Smooth muscle cell (in vitro differentiated cells): ENCODE results near the gene RPTOR. TPM values are rescaled to one million over a fixed set of nuclear protein-coding genes. Genes with fewer than 3 reads are reported as not detected.

Experiments
- DNase-seq: peaks from one replicate; lab custom pipeline; 2025; ENCODE audit not compliant: unreplicated experiment; lab: John Stamatoyannopoulos, UW
- H2AFZ ChIP-seq: fragments of 200-600 bp; sonication (generic); 2 replicates; pipeline ENCODE4 v1.6.0; 2016; ENCODE audit warnings: antibody characterized with exemption, low read depth, mild to moderate bottlenecking
- H3F3A ChIP-seq: fragments of 200-600 bp; sonication (generic); 2 replicates; pipeline ENCODE4 v1.6.0; 2017; ENCODE audit warnings: antibody characterized with exemption, low read depth
- H3K27ac ChIP-seq: fragments of 200-600 bp; sonication (generic); 2 replicates; pipeline ENCODE4 v1.5.1; 2016; ENCODE audit warnings: low read depth, mild to moderate bottlenecking
- H3K27me3 ChIP-seq: fragments of 200-600 bp; sonication (generic); 2 replicates; pipeline ENCODE4 v1.6.1; 2016; ENCODE audit warnings: low read depth, mild to moderate bottlenecking
- H3K36me3 ChIP-seq: fragments of 200-600 bp; sonication (generic); 2 replicates; pipeline ENCODE4 v1.5.1; 2016; ENCODE audit warnings: low read depth
- H3K4me1 ChIP-seq: fragments of 200-600 bp; sonication (generic); 2 replicates; pipeline ENCODE4 v1.5.1; 2016; ENCODE audit warnings: low read depth
- H3K4me2 ChIP-seq: fragments of 200-600 bp; sonication (generic); 2 replicates; pipeline ENCODE4 v1.6.0; 2016; ENCODE audit warnings: mild to moderate bottlenecking
- H3K4me3 ChIP-seq: fragments of 200-600 bp; sonication (generic); 2 replicates; pipeline ENCODE4 v1.5.1; 2016; ENCODE audit warnings: mild to moderate bottlenecking
- H3K79me2 ChIP-seq: fragments of 200-600 bp; sonication (generic); 2 replicates; pipeline ENCODE4 v1.6.0; 2016; ENCODE audit warnings: low read depth, mild to moderate bottlenecking
- H3K9ac ChIP-seq: fragments of 200-600 bp; sonication (generic); 2 replicates; pipeline ENCODE4 v1.6.0; 2016; ENCODE audit warnings: low read depth
- H3K9me3 ChIP-seq: fragments of 200-600 bp; sonication (generic); replicated peaks from 2 replicates; pipeline ENCODE4 v1.5.1; 2016; ENCODE audit warnings: low read depth
- H4K20me1 ChIP-seq: fragments of 200-600 bp; sonication (generic); 2 replicates; pipeline ENCODE4 v1.6.0; 2016; ENCODE audit warnings: low read depth
- WGBS: methylation state at CpG from one replicate; pipeline ENCODE4 v1.1.7; 2016; ENCODE audit warnings: low lambda C conversion rate; 5-methylcytosine and 5-hydroxymethylcytosine counted together
- polyA plus RNA-seq: library from polyadenylated mRNA; unstranded; fragments of >200 nt; fragmentation: Nextera tagmentation; extraction: Ambion mirVana; gene quantifications from 2 replicates; pipeline ENCODE4 v1.2.1, GENCODE V29; 2016
- total RNA-seq: library from RNA; depleted of rRNA; stranded (reverse); fragments of >200 nt; gene quantifications from 2 replicates; pipeline ENCODE4 v1.2.3, GENCODE V29; 2014
- TF ChIP-seq, protein P1 (sequence below): fragments of 200-600 bp; sonication (generic); IDR thresholded peaks from 2 replicates; pipeline ENCODE4 v1.5.1; 2017; ENCODE audit warnings: borderline replicate concordance, mild to moderate bottlenecking, antibody characterized with exemption; ENCODE audit not compliant: insufficient read depth, poor library complexity, severe bottlenecking

RPTOR gene
- total and polyA plus RNA-seq, 2 experiments from 2014 or later: 10.6 to 12.2 TPM

DNA sequence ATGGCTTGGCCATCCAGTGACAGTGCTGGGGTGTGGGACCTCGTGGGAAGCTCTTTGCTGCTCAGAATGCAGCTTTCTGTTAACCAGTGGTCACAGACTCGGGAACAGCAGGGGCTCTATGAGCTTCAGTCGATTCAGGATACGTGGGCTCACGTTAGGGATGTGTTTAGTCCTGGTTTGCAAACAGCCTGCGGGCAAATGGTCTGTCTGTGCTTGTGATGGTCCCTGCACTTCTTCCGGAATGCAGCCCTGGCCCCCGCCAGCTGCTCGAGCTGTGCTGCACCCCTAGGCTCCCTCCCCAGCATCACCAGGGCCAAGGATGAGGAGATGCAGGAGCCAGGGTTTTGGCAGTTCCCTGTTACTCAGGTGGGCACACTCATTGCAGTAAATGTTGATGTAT lies 274.2 kb downstream of the RPTOR start:
- no peak for DNase-seq
- H3F3A ChIP-seq: peaks cover 5% of the 10 kb centered on the region
- H3K27ac ChIP-seq: no peak overlapping the region
- H3K9ac ChIP-seq: no peak overlapping the region
- no peaks in the 10 kb centered on the region for H3K36me3 ChIP-seq
- H3K4me1 ChIP-seq: no peaks in the 10 kb centered on the region
- no peak overlapping the region for H3K4me2 ChIP-seq
- H3K79me2 ChIP-seq: no peaks in the 10 kb centered on the region
- no peaks in the 10 kb centered on the region for H4K20me1 ChIP-seq
- WGBS: 80% methylated on average over 9 of the region's 9 CpGs
- TF ChIP-seq, protein P1, sequence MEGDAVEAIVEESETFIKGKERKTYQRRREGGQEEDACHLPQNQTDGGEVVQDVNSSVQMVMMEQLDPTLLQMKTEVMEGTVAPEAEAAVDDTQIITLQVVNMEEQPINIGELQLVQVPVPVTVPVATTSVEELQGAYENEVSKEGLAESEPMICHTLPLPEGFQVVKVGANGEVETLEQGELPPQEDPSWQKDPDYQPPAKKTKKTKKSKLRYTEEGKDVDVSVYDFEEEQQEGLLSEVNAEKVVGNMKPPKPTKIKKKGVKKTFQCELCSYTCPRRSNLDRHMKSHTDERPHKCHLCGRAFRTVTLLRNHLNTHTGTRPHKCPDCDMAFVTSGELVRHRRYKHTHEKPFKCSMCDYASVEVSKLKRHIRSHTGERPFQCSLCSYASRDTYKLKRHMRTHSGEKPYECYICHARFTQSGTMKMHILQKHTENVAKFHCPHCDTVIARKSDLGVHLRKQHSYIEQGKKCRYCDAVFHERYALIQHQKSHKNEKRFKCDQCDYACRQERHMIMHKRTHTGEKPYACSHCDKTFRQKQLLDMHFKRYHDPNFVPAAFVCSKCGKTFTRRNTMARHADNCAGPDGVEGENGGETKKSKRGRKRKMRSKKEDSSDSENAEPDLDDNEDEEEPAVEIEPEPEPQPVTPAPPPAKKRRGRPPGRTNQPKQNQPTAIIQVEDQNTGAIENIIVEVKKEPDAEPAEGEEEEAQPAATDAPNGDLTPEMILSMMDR: no peak
- no peak overlapping the region for H3K4me3 ChIP-seq
- H2AFZ ChIP-seq: no peak overlapping the region
- H3K27me3 ChIP-seq: no peaks in the 10 kb centered on the region
- H3K9me3 ChIP-seq: no peaks in the 10 kb centered on the region

DNA sequence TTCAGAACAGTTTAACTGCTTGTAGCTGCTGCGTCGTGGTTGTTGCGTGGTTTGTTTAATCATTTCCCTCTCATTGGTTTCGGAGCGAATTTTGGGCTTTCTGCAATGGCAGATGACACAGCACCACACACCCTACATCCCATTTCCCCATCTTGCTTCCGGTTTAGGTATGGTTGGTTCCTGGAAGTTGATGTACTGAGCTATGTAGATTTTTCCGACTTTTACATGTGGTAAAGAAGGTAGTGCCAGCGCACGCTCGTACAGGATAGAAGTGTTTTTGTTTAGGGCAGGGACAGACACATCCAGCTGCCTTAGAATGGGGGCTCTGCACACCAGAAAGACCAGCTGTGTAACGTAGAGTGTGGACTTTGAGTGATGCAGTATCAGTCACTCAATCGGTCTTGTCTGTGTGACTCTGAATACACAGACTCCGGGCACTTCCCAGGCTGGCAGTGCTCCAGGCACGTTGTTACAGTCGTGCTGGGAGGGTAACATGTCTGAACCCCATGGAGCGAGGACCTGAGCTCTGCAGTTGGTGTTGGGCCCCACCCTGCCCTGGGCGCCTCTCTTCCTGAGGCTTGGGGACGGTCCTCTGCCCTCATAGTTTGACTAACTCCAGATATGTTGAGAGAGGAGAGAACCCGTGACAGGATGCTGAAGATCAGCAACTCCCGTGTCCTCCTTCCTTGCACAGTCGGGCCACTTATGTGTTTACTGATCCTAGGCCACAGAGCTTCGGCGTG lies 275.0 kb downstream of the RPTOR start:
- Histone ChIP-seq H3K4me3 (no peak overlapping the region), H3K4me2 (no peak overlapping the region), H3K36me3 (no peaks in the 10 kb centered on the region), H3K4me1 (no peaks in the 10 kb centered on the region), H4K20me1 (no peaks in the 10 kb centered on the region), H3K9ac (no peak overlapping the region), H2AFZ (no peak overlapping the region), H3K79me2 (no peaks in the 10 kb centered on the region), H3K27me3 (no peaks in the 10 kb centered on the region), H3F3A (peaks cover 5% of the 10 kb centered on the region), H3K27ac (peak overlapping the region; percentile 15), H3K9me3 (no peaks in the 10 kb centered on the region)
- TF ChIP-seq, protein P1: no peak
- no peak for DNase-seq
- 75% methylated on average over 23 of the region's 23 CpGs for WGBS

DNA sequence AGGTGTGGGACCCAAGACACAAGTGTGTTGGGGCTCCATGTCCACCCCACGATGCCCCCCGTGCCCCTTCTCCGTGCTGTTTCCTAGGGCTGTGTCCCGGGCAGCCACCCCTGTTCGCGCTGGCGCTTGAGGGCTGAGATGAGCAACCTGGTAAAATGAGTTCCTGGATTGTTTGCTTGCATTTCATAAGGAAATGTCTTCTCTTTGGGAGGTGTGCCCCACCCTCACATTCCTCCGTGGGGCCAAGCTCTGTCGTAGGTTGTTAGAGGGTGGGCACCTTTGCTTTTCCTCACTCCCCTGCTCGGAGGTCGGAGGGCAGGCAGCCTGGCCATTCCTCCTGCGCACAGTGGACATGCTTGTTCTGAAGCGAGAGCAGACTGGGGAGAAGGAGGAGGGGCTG lies 275.7 kb downstream of the RPTOR start:
- Histone ChIP-seq H3K27me3 (no peaks in the 10 kb centered on the region), H4K20me1 (no peaks in the 10 kb centered on the region), H3F3A (peaks cover 5% of the 10 kb centered on the region), H3K27ac (peak overlapping the region; percentile 23), H3K79me2 (no peaks in the 10 kb centered on the region), H3K4me1 (no peaks in the 10 kb centered on the region), H3K36me3 (no peaks in the 10 kb centered on the region), H3K9me3 (no peaks in the 10 kb centered on the region), H3K9ac (no peak overlapping the region), H3K4me2 (no peak overlapping the region), H3K4me3 (no peak overlapping the region), H2AFZ (no peak overlapping the region)
- WGBS: 78% methylated on average over 13 of the region's 13 CpGs
- TF ChIP-seq, protein P1: no peak
- no peak for DNase-seq

DNA sequence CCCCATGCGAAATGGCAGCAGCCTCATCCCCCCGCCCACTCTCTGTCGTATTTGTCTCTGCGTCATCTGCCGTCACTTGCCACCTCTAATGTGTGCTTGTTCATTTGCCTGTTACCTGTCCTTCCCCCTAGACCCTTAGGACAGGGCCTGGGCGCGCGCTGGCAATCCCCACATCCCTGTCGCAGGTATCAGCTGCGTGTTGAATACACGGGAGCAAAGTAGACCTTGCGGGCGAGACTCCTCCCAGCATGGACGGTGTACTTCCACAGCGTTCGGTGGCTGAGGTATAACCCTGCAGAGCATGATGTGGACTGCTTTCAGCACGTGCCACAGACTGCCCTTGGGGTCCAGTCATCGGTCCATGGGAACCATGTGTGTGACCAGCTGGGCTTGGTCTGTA lies 276.9 kb downstream of the RPTOR start:
- H3K27me3 ChIP-seq: no peaks in the 10 kb centered on the region
- no peak overlapping the region for H3K27ac ChIP-seq
- no peak overlapping the region for H3K9ac ChIP-seq
- TF ChIP-seq, protein P1: no peak
- no peaks in the 10 kb centered on the region for H4K20me1 ChIP-seq
- 98% methylated on average over 18 of the region's 18 CpGs for WGBS
- no peak for DNase-seq
- no peaks in the 10 kb centered on the region for H3K4me1 ChIP-seq
- no peak overlapping the region for H2AFZ ChIP-seq
- no peak overlapping the region for H3K4me2 ChIP-seq
- no peaks in the 10 kb centered on the region for H3K79me2 ChIP-seq
- H3F3A ChIP-seq: peaks cover 5% of the 10 kb centered on the region
- H3K36me3 ChIP-seq: no peaks in the 10 kb centered on the region
- H3K9me3 ChIP-seq: no peaks in the 10 kb centered on the region
- no peak overlapping the region for H3K4me3 ChIP-seq
